Measurements from ENCODE around the gene DIAPH1.
A peak's percentile ranks its signal among the peaks of the same experiment; 100 is the strongest.

DIAPH1 gene

DNA sequence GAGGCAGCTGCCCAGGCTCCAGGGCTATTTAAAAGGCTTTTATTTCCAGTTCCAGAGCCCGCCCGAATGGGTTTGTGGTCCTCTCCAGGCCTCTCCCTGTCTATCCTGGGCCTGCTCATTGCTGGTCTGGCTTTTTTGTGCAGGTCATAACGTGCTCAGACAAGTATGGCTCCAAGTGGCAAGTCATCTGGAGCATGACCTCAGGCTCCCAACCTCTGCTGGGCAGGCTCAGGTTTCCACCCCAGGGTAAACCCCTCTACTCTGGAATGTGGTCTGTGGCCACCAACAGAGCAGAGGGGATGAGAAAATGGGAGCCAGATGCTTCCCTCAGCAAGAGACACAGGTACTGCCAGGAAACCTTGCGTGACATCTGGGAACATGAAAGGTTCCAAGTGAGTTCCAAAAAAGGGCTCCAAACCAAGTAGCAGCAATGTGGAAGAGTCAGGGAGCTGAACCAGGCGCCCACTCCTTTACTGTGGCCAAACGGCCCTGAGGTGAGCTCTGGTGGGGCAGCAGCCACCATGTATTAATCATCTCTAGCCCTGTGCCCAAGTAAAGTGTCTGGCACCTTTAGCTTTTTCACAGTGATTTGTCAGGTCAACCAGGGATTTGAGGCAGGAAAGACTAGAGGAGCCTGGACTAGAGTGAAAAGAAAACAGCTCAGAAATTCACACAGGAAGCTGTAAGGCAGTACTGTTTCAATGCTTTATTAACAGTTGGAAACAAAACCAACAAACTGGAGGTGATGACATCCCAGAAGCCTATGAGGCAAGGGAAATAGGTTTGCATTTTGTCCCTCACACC, 104.3 kb downstream of the DIAPH1 start:
- peak overlapping the region; percentile 8 for H3K4me3 ChIP-seq (ENCODE audit: low read length)
- peaks cover 82% of the 10 kb centered on the region for H3K4me1 ChIP-seq (ENCODE audit: control insufficient read depth, insufficient read depth, low read length)
- H3K9ac ChIP-seq (ENCODE audit: low read depth, low read length): peak overlapping the region; percentile 85
- H3K4me2 ChIP-seq (ENCODE audit: low read length): peak overlapping the region; percentile 93
- no peaks in the 10 kb centered on the region for H3K27me3 ChIP-seq (ENCODE audit: control insufficient read depth, insufficient read depth, low read length)
- H3K36me3 ChIP-seq (ENCODE audit: insufficient read depth, low read length): peaks cover 20% of the 10 kb centered on the region
- H3K9me3 ChIP-seq (replicated peaks; ENCODE audit: low read length): no peaks in the 10 kb centered on the region

DNA sequence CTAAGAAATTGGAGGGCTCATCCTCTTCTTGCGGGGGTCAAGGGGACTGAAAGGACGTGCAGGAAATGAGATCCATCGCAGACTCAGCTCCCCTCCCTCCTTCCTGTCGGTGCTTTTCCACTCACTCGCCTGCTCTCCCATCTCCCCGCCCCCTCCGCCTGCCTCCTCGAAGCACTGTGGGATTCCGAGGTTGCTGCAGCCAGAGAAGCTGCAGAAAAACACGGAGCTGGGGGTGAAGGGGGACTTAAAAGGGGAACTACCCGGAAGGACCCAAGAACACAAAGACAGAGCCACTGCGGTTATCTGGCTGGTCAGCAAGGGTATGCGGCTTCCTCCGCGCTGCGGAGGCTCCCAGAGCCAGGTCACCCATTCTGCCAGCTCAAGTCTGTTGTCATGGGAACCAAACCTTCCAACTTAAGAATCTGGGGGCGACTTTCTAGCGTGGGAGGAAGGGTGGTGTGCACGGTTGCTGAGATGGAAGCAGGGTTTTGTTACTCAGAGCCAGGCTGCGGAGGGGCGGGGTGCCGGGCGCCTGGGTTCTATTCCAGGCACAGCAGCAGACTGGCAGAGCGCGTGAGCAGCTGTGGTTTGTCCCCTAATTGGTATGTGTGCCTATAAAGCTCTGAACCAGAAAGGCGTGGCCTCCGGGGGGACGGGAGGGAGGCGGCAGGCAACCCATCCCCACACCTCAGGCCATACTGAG, 105.0 kb downstream of the DIAPH1 start:
- no peaks in the 10 kb centered on the region for H3K27me3 ChIP-seq (ENCODE audit: control insufficient read depth, insufficient read depth, low read length)
- peaks cover 79% of the 10 kb centered on the region for H3K4me1 ChIP-seq (ENCODE audit: control insufficient read depth, insufficient read depth, low read length)
- peak overlapping the region; percentile 93 for H3K4me2 ChIP-seq (ENCODE audit: low read length)
- H3K36me3 ChIP-seq (ENCODE audit: insufficient read depth, low read length): peaks cover 20% of the 10 kb centered on the region
- peak overlapping the region; percentile 69 for H3K4me3 ChIP-seq (ENCODE audit: low read length)
- H3K9ac ChIP-seq (ENCODE audit: low read depth, low read length): peak overlapping the region; percentile 85
- no peaks in the 10 kb centered on the region for H3K9me3 ChIP-seq (replicated peaks; ENCODE audit: low read length)

DNA sequence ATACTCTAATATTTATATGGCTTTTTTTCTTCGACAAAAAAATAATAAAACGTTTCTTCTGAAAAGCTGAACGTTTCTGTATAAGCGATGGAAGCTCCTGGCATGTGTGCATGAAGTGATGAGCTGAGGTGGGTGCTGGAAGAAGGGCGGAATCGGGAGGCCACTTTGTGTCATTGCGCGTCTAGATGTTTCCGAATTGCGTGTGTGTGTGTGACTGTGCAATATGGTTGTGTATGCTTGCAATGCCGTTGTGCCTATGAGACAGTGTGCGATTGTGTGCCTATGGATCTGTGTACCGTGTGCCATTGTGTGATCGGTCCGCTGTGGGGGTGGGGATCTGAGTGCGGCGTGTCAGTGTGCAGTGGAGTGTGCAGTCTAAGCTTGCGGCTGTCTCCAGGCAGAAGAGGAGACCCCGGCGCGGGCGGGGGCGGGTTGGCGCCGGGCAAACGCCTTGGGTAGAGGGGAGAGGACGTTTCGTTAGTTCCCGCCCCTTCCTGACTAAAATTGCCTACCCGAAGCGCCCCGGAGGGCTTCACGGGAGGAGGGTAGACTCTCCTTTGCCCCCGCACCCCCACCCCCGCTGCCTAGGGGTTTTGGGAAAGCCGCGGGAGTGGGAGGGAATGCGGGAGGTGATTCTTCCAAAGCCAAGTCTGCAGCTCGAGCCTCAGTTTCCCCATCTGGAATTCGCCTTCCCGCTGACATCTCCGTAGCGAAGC, 105.7 kb downstream of the DIAPH1 start:
- Histone ChIP-seq H3K4me1 (ENCODE audit: control insufficient read depth, insufficient read depth, low read length) (peaks cover 77% of the 10 kb centered on the region), H3K4me3 (ENCODE audit: low read length) (peak overlapping the region; percentile 69), H3K27me3 (ENCODE audit: control insufficient read depth, insufficient read depth, low read length) (no peaks in the 10 kb centered on the region), H3K4me2 (ENCODE audit: low read length) (peak overlapping the region; percentile 93), H3K9me3 (replicated peaks; ENCODE audit: low read length) (no peaks in the 10 kb centered on the region), H3K36me3 (ENCODE audit: insufficient read depth, low read length) (peaks cover 20% of the 10 kb centered on the region), H3K9ac (ENCODE audit: low read depth, low read length) (peak overlapping the region; percentile 85)

DNA sequence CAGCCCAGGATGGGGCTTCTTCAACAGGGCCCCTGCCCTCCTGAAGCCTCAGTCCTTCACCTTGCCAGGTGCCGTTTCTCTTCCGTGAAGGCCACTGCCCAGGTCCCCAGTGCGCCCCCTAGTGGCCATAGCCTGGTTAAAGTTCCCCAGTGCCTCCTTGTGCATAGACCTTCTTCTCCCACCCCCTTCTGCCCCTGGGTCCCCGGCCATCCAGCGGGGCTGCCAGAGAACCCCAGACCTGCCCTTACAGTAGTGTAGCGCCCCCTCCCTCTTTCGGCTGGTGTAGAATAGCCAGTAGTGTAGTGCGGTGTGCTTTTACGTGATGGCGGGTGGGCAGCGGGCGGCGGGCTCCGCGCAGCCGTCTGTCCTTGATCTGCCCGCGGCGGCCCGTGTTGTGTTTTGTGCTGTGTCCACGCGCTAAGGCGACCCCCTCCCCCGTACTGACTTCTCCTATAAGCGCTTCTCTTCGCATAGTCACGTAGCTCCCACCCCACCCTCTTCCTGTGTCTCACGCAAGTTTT, 106.3 kb downstream of the DIAPH1 start:
- peak overlapping the region; percentile 85 for H3K9ac ChIP-seq (ENCODE audit: low read depth, low read length)
- H3K4me2 ChIP-seq (ENCODE audit: low read length): peak overlapping the region; percentile 93
- H3K27me3 ChIP-seq (ENCODE audit: control insufficient read depth, insufficient read depth, low read length): no peaks in the 10 kb centered on the region
- H3K36me3 ChIP-seq (ENCODE audit: insufficient read depth, low read length): peaks cover 20% of the 10 kb centered on the region
- peak overlapping the region; percentile 69 for H3K4me3 ChIP-seq (ENCODE audit: low read length)
- no peaks in the 10 kb centered on the region for H3K9me3 ChIP-seq (replicated peaks; ENCODE audit: low read length)
- peaks cover 77% of the 10 kb centered on the region for H3K4me1 ChIP-seq (ENCODE audit: control insufficient read depth, insufficient read depth, low read length)

DNA sequence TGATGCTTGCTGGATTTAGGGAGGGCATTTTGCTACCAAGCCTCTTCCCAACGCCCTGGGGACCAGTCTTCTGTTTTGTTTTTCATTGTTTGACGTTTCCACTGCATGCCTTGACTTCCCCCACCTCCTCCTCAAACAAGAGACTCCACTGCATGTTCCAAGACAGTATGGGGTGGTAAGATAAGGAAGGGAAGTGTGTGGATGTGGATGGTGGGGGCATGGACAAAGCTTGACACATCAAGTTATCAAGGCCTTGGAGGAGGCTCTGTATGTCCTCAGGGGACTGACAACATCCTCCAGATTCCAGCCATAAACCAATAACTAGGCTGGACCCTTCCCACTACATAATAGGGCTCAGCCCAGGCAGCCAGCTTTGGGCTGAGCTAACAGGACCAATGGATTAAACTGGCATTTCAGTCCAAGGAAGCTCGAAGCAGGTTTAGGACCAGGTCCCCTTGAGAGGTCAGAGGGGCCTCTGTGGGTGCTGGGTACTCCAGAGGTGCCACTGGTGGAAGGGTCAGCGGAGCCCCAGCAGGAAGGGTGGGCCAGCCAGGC, 107.0 kb downstream of the DIAPH1 start:
- H3K27me3 ChIP-seq (ENCODE audit: control insufficient read depth, insufficient read depth, low read length): no peaks in the 10 kb centered on the region
- no peaks in the 10 kb centered on the region for H3K9me3 ChIP-seq (replicated peaks; ENCODE audit: low read length)
- H3K36me3 ChIP-seq (ENCODE audit: insufficient read depth, low read length): peaks cover 20% of the 10 kb centered on the region
- H3K4me1 ChIP-seq (ENCODE audit: control insufficient read depth, insufficient read depth, low read length): peaks cover 77% of the 10 kb centered on the region
- no peak overlapping the region for H3K4me3 ChIP-seq (ENCODE audit: low read length)
- peak overlapping the region; percentile 85 for H3K9ac ChIP-seq (ENCODE audit: low read depth, low read length)
- H3K4me2 ChIP-seq (ENCODE audit: low read length): no peak overlapping the region

DNA sequence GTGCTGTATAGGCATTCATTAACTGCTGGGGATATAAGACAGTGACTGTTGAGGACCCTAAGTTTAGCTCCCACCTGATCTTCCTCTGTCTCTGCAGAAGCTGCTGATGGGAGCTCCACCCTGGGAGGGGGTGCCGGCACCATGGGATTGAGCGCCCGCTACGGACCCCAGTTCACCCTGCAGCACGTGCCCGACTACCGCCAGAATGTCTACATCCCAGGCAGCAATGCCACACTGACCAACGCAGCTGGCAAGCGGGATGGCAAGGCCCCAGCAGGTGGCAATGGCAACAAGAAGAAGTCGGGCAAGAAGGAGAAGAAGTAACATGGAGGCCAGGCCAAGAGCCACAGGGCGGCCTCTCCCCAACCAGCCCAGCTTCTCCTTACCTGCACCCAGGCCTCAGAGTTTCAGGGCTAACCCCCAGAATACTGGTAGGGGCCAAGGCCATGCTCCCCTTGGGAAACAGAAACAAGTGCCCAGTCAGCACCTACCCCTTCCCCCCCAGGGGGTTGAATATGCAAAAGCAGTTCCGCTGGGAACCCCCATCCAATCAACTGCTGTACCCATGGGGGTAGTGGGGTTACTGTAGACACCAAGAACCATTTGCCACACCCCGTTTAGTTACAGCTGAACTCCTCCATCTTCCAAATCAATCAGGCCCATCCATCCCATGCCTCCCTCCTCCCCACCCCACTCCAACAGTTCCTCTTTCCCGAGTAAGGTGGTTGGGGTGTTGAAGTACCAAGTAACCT, 107.8 kb downstream of the DIAPH1 start:
- Histone ChIP-seq H3K36me3 (ENCODE audit: insufficient read depth, low read length) (peaks cover 17% of the 10 kb centered on the region), H3K4me3 (ENCODE audit: low read length) (no peak overlapping the region), H3K27me3 (ENCODE audit: control insufficient read depth, insufficient read depth, low read length) (no peaks in the 10 kb centered on the region), H3K4me2 (ENCODE audit: low read length) (no peak overlapping the region), H3K9ac (ENCODE audit: low read depth, low read length) (no peak overlapping the region), H3K9me3 (replicated peaks; ENCODE audit: low read length) (no peaks in the 10 kb centered on the region), H3K4me1 (ENCODE audit: control insufficient read depth, insufficient read depth, low read length) (peaks cover 72% of the 10 kb centered on the region)

DNA sequence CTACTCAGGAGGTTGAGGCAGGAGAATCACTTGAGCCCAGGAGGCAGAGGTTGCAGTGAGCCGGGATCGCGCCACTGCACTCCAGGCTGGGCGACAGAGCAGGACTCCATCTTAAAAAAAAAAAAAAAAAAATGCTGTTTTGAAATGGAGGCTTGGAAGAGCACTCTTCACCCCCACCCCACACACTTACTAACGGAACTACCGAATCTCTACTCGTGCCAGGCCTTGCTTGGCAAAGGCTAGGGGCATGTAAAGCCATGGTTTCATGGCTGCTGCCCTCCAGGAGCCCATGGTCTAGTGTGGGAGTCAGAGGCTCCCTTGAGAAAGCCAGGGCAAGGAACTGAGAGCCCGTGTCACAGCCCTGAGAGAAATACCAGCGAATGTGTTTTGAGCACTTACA, 108.6 kb downstream of the DIAPH1 start:
- Histone ChIP-seq H3K4me1 (ENCODE audit: control insufficient read depth, insufficient read depth, low read length) (peaks cover 63% of the 10 kb centered on the region), H3K9ac (ENCODE audit: low read depth, low read length) (no peak overlapping the region), H3K4me2 (ENCODE audit: low read length) (no peak overlapping the region), H3K27me3 (ENCODE audit: control insufficient read depth, insufficient read depth, low read length) (no peaks in the 10 kb centered on the region), H3K4me3 (ENCODE audit: low read length) (no peak overlapping the region), H3K36me3 (ENCODE audit: insufficient read depth, low read length) (peaks cover 24% of the 10 kb centered on the region), H3K9me3 (replicated peaks; ENCODE audit: low read length) (no peaks in the 10 kb centered on the region)

DNA sequence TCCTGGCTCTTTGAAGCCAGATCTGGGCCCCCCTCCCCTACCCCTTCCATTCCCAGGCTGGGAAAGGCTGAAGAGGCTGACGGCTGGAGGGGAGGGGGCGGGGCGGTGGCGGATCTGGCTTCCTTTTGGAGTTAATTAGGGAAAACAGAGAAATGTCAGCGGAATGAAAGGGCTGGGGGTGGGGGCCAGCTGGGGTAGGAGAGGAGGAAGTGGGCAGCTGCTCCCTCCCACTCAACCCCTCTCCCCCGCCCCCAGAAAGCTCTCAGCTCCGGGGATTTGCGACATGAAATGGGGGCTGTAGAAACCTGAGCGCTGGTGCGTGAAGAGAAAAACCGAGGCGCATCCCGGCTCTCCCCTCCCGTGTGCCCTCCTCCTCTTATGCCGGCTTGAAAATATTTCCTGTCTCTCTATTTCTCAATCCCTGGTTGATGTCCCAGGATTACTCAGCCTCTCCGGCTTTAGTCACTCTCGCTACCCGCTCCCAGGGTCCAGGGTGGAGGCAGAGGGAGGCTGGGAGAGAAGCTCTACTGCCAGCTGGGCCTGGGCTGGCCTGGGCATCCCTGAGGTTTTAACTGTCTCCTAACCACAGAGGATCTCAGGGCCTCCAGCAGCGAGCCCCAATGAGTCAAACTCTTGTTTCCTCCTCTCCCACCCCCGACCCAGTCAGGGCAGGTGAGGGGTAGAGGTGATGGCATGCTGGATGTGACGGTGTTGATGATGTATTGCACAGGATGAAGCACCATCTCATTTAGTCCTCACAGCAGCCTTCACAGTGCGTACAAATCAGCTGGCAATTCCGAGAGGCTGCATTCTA, 109.8 kb downstream of the DIAPH1 start:
- Histone ChIP-seq H3K27me3 (ENCODE audit: control insufficient read depth, insufficient read depth, low read length) (no peaks in the 10 kb centered on the region), H3K4me1 (ENCODE audit: control insufficient read depth, insufficient read depth, low read length) (peaks cover 52% of the 10 kb centered on the region), H3K9me3 (replicated peaks; ENCODE audit: low read length) (no peaks in the 10 kb centered on the region), H3K36me3 (ENCODE audit: insufficient read depth, low read length) (peaks cover 26% of the 10 kb centered on the region), H3K9ac (ENCODE audit: low read depth, low read length) (peak overlapping the region; percentile 82), H3K4me2 (ENCODE audit: low read length) (peak overlapping the region; percentile 73), H3K4me3 (ENCODE audit: low read length) (peak overlapping the region; percentile 59)

DNA sequence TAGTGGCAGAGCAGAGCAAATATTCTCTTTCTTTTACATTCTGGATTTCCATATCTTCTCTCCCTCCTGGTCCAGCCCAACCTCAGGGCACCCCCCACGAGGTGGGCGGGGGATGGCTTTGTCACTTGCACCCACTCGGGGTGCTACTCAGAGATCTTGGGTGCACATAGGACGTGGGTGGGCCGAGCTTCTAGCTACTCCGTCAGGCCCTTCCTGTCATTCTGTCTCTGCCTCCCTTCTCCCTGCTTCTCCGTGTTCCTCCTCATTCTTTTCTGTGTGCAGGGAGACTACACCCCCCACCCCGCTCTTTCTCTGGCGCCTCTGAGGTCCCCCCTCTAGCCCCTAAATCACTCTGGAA, 110.4 kb downstream of the DIAPH1 start:
- Histone ChIP-seq H3K4me3 (ENCODE audit: low read length) (peak overlapping the region; percentile 59), H3K27me3 (ENCODE audit: control insufficient read depth, insufficient read depth, low read length) (no peaks in the 10 kb centered on the region), H3K4me2 (ENCODE audit: low read length) (peak overlapping the region; percentile 73), H3K9ac (ENCODE audit: low read depth, low read length) (peak overlapping the region; percentile 82), H3K4me1 (ENCODE audit: control insufficient read depth, insufficient read depth, low read length) (peaks cover 46% of the 10 kb centered on the region), H3K9me3 (replicated peaks; ENCODE audit: low read length) (no peaks in the 10 kb centered on the region), H3K36me3 (ENCODE audit: insufficient read depth, low read length) (peaks cover 26% of the 10 kb centered on the region)

DNA sequence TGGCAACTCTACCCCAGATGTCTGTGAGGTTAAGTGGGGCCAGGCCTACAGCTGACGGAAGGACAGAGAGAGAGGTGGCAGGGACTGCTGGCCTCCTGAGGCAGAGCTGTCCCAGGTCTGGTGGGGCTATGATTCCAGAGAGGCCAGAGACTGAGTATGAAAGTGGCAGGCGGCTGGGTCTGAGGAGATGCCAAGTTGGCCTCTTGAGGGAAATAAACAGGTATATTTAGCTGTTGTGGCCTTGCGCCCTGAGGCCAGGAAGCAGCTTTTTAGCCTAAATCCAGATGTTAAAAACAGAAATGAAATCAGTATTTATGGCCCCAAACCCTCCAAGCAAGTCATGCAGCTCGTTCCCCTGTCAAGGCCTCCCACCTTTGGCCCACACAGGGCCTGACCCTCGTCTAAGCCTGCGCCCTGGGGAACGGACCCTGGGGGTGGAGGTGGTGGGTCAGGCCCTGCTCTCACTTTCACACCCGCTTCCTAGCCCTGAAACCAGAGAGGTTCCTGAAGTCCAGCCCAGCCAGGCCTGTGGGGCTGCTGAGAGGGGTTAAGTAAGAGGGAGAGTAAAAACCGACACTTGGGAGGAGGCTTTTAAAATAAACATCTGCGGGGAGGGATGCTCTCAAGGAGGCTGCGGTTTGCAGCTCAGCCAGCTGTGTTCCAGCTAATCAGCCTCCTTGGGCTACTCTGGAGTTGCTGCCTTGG, 111.3 kb downstream of the DIAPH1 start:
- peak overlapping the region; percentile 59 for H3K4me3 ChIP-seq (ENCODE audit: low read length)
- no peaks in the 10 kb centered on the region for H3K27me3 ChIP-seq (ENCODE audit: control insufficient read depth, insufficient read depth, low read length)
- peak overlapping the region; percentile 73 for H3K4me2 ChIP-seq (ENCODE audit: low read length)
- H3K9me3 ChIP-seq (replicated peaks; ENCODE audit: low read length): no peaks in the 10 kb centered on the region
- peaks cover 37% of the 10 kb centered on the region for H3K4me1 ChIP-seq (ENCODE audit: control insufficient read depth, insufficient read depth, low read length)
- peak overlapping the region; percentile 82 for H3K9ac ChIP-seq (ENCODE audit: low read depth, low read length)
- H3K36me3 ChIP-seq (ENCODE audit: insufficient read depth, low read length): peaks cover 26% of the 10 kb centered on the region
